Measurements from ENCODE around the gene G0S2. TPM values are rescaled to one million over a fixed set of nuclear protein-coding genes. Genes with fewer than 3 reads are reported as not detected.
A peak's percentile ranks its signal among the peaks of the same experiment; 100 is the strongest.

Gene G0S2
- total and polyA plus RNA-seq, 9 of the 15 experiments (the other 6 are each of a cell fraction or from before 2014, with no cell fraction given) = 0.18 to 65.6 (median 11.4) TPM

GRCh38 chr1:209648931-209649776 lies 26.1 kb upstream of the G0S2 start (continued):
- TF ChIP-seq ATF1 (CRISPR knock-in tag; IDR thresholded peaks at IDR 0.05) (no peak), ATF1 (tag; IDR thresholded peaks at IDR 0.05) (peak; percentile 30; the same call in 1 of the 2 replicates), FOXM1 (IDR thresholded peaks at IDR 0.05; ENCODE audit: low read depth) (no peak), FOXM1 (CRISPR knock-in tag; IDR thresholded peaks at IDR 0.05; ENCODE audit: low read depth) (no peak), MYBL2 (IDR thresholded peaks at IDR 0.05; ENCODE audit: low read depth) (no peak), MYBL2 (CRISPR knock-in tag; IDR thresholded peaks at IDR 0.05; ENCODE audit: borderline replicate concordance) (no peak), CBFA2T2 (conservative IDR thresholded peaks at IDR 0.05) (peak; percentile 40), ZNF766 (CRISPR knock-in tag; conservative IDR thresholded peaks at IDR 0.05) (peak; percentile 44), ZBTB9 (CRISPR knock-in tag; IDR thresholded peaks at IDR 0.05) (0 out of 2 replicates have a peak, but pooled peaks have one; percentile 36), ZNF584 (CRISPR knock-in tag; IDR thresholded peaks at IDR 0.05; ENCODE audit: low read depth) (0 out of 2 replicates have a peak, but pooled peaks have one; percentile 59), SMARCE1 (IDR thresholded peaks at IDR 0.05) (peak; percentile 95), ZNF165 (CRISPR knock-in tag; IDR thresholded peaks at IDR 0.05; ENCODE audit: borderline replicate concordance) (no peak), KLF16 (IDR thresholded peaks at IDR 0.05) (peak; percentile 6; the same call in 1 of the 2 replicates), MTA2 (IDR thresholded peaks at IDR 0.05; ENCODE audit: low read depth) (no peak; the same call in 1 of the 2 replicates), NCOA2 (IDR thresholded peaks at IDR 0.05; ENCODE audit: partially characterized antibody in 2 of 2) (no peak), UBTF (IDR thresholded peaks at IDR 0.05; ENCODE audit: borderline replicate concordance in 1 of 2, low read depth in 2 of 2, low read length in 2 of 2) (peak in 1 of 2 experiments; percentile 65; a peak in 1 of 4 replicates), JUND (IDR thresholded peaks at IDR 0.05; ENCODE audit: borderline replicate concordance, low read depth, low read length) (peak; percentile 82), JUND (tag; IDR thresholded peaks at IDR 0.05; ENCODE audit: borderline replicate concordance, low read depth, low read length) (peak; percentile 87; the same call in 2 of the 3 replicates), SMC3 (conservative IDR thresholded peaks at IDR 0.05; ENCODE audit: insufficient read depth, low read depth, low read length) (no peak), TCF3 (CRISPR knock-in tag; IDR thresholded peaks at IDR 0.05) (peak; percentile 53), TRIM24 (IDR thresholded peaks at IDR 0.05) (peak in 1 of 2 experiments; percentile 24; a peak in 1 of 4 replicates)

Measured in K562 (cell line).